NB4 (cell line): ENCODE data around the gene ACTC1.

Source experiments
- POLR2A ChIP-seq: IDR thresholded peaks from 2 replicates; pipeline ENCODE4 v1.6.1; 2011; ENCODE audit warnings: mild to moderate bottlenecking; ENCODE audit not compliant: insufficient read length; ENCODE audit errors: extremely low read depth
- TF ChIP-seq, protein P1 (sequence below): IDR thresholded peaks from one replicate; pipeline ENCODE4 v1.5.1; 2012; ENCODE audit warnings: low read depth, low read length
- TF ChIP-seq, protein P2 (sequence below): IDR thresholded peaks from 2 replicates; pipeline ENCODE4 v1.6.1; 2011; ENCODE audit warnings: low read depth, low read length

DNA sequence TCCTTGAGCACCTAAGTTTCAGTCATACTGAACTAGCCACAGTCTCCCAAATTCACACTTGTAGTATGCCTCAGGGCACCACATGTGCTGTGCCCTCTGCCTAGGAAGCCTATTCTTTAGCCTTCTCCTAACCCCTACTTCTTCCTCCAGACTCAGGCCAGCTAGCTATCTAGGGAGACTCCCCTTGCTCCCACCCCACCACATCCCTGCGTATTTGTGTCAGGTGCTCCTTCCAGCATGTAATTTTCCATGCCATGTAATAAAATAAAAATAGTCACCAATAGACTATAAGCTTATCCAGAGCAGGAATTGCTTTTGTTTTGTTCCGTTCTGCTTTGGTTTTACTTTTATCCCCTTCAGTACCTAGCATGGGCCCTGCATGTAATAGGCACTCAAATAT, 25.6 kb downstream of the ACTC1 start:
- no peak for TF ChIP-seq POLR2A
- TF ChIP-seq, protein P1, sequence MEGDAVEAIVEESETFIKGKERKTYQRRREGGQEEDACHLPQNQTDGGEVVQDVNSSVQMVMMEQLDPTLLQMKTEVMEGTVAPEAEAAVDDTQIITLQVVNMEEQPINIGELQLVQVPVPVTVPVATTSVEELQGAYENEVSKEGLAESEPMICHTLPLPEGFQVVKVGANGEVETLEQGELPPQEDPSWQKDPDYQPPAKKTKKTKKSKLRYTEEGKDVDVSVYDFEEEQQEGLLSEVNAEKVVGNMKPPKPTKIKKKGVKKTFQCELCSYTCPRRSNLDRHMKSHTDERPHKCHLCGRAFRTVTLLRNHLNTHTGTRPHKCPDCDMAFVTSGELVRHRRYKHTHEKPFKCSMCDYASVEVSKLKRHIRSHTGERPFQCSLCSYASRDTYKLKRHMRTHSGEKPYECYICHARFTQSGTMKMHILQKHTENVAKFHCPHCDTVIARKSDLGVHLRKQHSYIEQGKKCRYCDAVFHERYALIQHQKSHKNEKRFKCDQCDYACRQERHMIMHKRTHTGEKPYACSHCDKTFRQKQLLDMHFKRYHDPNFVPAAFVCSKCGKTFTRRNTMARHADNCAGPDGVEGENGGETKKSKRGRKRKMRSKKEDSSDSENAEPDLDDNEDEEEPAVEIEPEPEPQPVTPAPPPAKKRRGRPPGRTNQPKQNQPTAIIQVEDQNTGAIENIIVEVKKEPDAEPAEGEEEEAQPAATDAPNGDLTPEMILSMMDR, result no peak
- TF ChIP-seq, protein P2, sequence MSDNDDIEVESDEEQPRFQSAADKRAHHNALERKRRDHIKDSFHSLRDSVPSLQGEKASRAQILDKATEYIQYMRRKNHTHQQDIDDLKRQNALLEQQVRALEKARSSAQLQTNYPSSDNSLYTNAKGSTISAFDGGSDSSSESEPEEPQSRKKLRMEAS, result no peak
